GM12878 (cell line): ENCODE data around the gene ZMAT1. TPM values are rescaled to one million over a fixed set of nuclear protein-coding genes. Genes with fewer than 3 reads are reported as not detected.

ENCODE experiments used
- ATAC-seq: fragments of 200-7000 bp; cut with Tn5 transposase; 3 replicates; pipeline ENCODE4 v1.9.1; 2020; ENCODE audit warnings: mild to moderate bottlenecking, moderate library complexity
- BruUV-seq: library from RNA; stranded (reverse); fragments of 400-500 nt; replicated peaks from 2 replicates; lab custom pipeline; 2021; lab: Mats Ljungman, UMichigan
- CTCF ChIA-PET: fragments of 300-600 bp; sonication (Branson Sonifier 250); formaldehyde crosslinking; extraction: SDS; loops from one replicate; lab custom pipeline; 2021; ENCODE audit warnings: inconsistent platforms; lab: Yijun Ruan, JAX
- POLR2A ChIA-PET: fragments of 350-600 bp; formaldehyde crosslinking; extraction: SDS; loops from one replicate; lab custom pipeline; 2021; ENCODE audit warnings: inconsistent platforms; lab: Charles Lee
- RAD21 ChIA-PET: fragments of 300-600 bp; sonication (Branson Sonifier 250); formaldehyde crosslinking; loops from one replicate; lab custom pipeline; 2023; ENCODE audit warnings: antibody characterized with exemption; ENCODE audit not compliant: unreplicated experiment; lab: Charles Lee
- SMC1A ChIA-PET: fragments of 300-600 bp; sonication (Branson Sonifier 250); formaldehyde crosslinking; loops from one replicate; lab custom pipeline; 2023; ENCODE audit not compliant: unreplicated experiment, uncharacterized antibody; lab: Charles Lee
- DNase-seq: peaks from one replicate; pipeline ENCODE4 v3.0.0-alpha.2; 2011; ENCODE audit warnings: low read depth, low spot score
- FAIRE-seq: peaks from 3 replicates; lab custom pipeline; 2011; peaks lifted over from hg19 to GRCh38; lab: Jason Lieb, UNC
- H2AFZ ChIP-seq: 2 replicates; pipeline ENCODE4 v1.6.0; 2011; ENCODE audit warnings: low read depth, low read length, control low read depth; ENCODE audit not compliant: control insufficient read depth
- H3K27ac ChIP-seq: 2 replicates; pipeline ENCODE4 v1.5.1; 2011; ENCODE audit warnings: control low read depth; ENCODE audit not compliant: control insufficient read depth, insufficient read depth
- H3K27me3 ChIP-seq, 2 experiments: replicated peaks in 1 of 2; 2 replicates each; pipeline versions ENCODE4 v1.6.0 to v1.6.1; 2011; ENCODE audit warnings: low read length in 1 of 2; ENCODE audit not compliant: control insufficient read depth in 2 of 2, insufficient read depth in 2 of 2
- H3K36me3 ChIP-seq, 2 experiments: 2 replicates each; pipeline ENCODE4 v1.5.1; 2011; ENCODE audit warnings: low read length in 1 of 2; ENCODE audit not compliant: control insufficient read depth in 2 of 2, insufficient read depth in 2 of 2
- H3K4me1 ChIP-seq: 2 replicates; pipeline ENCODE4 v1.6.1; 2011; ENCODE audit warnings: mild to moderate bottlenecking, low read length, moderate library complexity, mixed read lengths; ENCODE audit not compliant: control insufficient read depth, insufficient read depth
- H3K4me2 ChIP-seq: 2 replicates; pipeline ENCODE4 v1.6.0; 2011; ENCODE audit warnings: control low read depth; ENCODE audit not compliant: control insufficient read depth, insufficient read depth
- H3K4me3 ChIP-seq: fragments of 200-600 bp; sonication (generic); 2 replicates; pipeline ENCODE4 v1.5.1; 2016
- H3K79me2 ChIP-seq: 2 replicates; pipeline ENCODE4 v1.6.0; 2011; ENCODE audit warnings: low read length; ENCODE audit not compliant: control insufficient read depth, insufficient read depth
- H3K9ac ChIP-seq: 2 replicates; pipeline ENCODE4 v1.8.0; 2011; ENCODE audit warnings: low read length, control low read depth, mixed read lengths; ENCODE audit not compliant: control insufficient read depth, insufficient read depth
- H3K9me3 ChIP-seq: replicated peaks from 3 replicates; pipeline ENCODE4 v1.5.1; 2011; ENCODE audit warnings: mild to moderate bottlenecking, low read length; ENCODE audit not compliant: control insufficient read depth, insufficient read depth
- H4K20me1 ChIP-seq: 2 replicates; pipeline ENCODE4 v1.6.0; 2011; ENCODE audit not compliant: control insufficient read depth, insufficient read depth
- BCLAF1 ChIP-seq: fragments of 450-650 bp; IDR thresholded peaks from 2 replicates; pipeline ENCODE4 v1.6.1; 2017; ENCODE audit warnings: antibody characterized with exemption, mild to moderate bottlenecking, moderate library complexity
- CBFB ChIP-seq: IDR thresholded peaks from 2 replicates; pipeline ENCODE4 v1.6.1; 2016; ENCODE audit warnings: antibody characterized with exemption, low read depth
- DPF2 ChIP-seq: fragments of 450-650 bp; IDR thresholded peaks from 2 replicates; pipeline ENCODE4 v1.6.1; 2017; ENCODE audit warnings: mild to moderate bottlenecking
- NBN ChIP-seq: fragments of 450-650 bp; IDR thresholded peaks from 2 replicates; pipeline ENCODE4 v1.6.1; 2016
- PKNOX1 ChIP-seq: fragments of 450-650 bp; IDR thresholded peaks from 2 replicates; pipeline ENCODE4 v1.6.1; 2016; ENCODE audit warnings: mild to moderate bottlenecking
- POLR2A ChIP-seq: IDR thresholded peaks from 2 replicates; pipeline ENCODE4 v1.6.1; 2011; ENCODE audit warnings: low read depth, mild to moderate bottlenecking, low read length
- RCOR1 ChIP-seq: conservative IDR thresholded peaks from 2 replicates; pipeline ENCODE4 v1.6.1; 2012; ENCODE audit warnings: low read depth, low read length, improper control_type of control experiment
- SIX5 ChIP-seq: IDR thresholded peaks from 2 replicates; pipeline ENCODE4 v1.6.1; 2011; ENCODE audit warnings: mild to moderate bottlenecking, low read depth, low read length, moderate library complexity; ENCODE audit not compliant: severe bottlenecking
- SMAD1 ChIP-seq: fragments of 450-650 bp; IDR thresholded peaks from 2 replicates; pipeline ENCODE4 v1.6.1; 2018; ENCODE audit warnings: mild to moderate bottlenecking, low read depth; ENCODE audit not compliant: partially characterized antibody
- USF1 ChIP-seq: IDR thresholded peaks from 2 replicates; pipeline ENCODE4 v1.6.1; 2011; ENCODE audit warnings: borderline replicate concordance, low read depth, mild to moderate bottlenecking, moderate library complexity, mixed read lengths, low read length; ENCODE audit not compliant: insufficient read depth; ENCODE audit errors: extremely low read length
- WGBS: methylation state at CpG from one replicate; pipeline ENCODE4 v1.1.6; 2016; ENCODE audit warnings: low lambda C conversion rate; ENCODE audit not compliant: insufficient replicate concordance, insufficient coverage; ENCODE audit errors: missing lambda C conversion rate; 5-methylcytosine and 5-hydroxymethylcytosine counted together
- in situ Hi-C: fragments of 300-500 bp; cut with MboI; formaldehyde crosslinking; loops from 9 replicates; pipeline ENCODE4 v1.14.3; 2018; ENCODE audit warnings: mixed read lengths
- intact Hi-C: fragments of 100-400 bp; cut with micrococcal nuclease; formaldehyde crosslinking; loops from one replicate; pipeline ENCODE4 v1.14.2; 2022; ENCODE audit not compliant: unreplicated experiment
- polyA plus RNA-seq, 11 experiments: library from polyadenylated mRNA; depleted of rRNA in 4 of 11; unstranded in 6 of 11; stranded (reverse) in 5 of 11; fragments of >200 nt; fragmentation: Nextera tagmentation in 4 of 11; fragmentation: Illumina TruSeq in 1 of 11; extraction: Ambion mirVana in 4 of 11; extraction: Trizol in 1 of 11; gene quantifications; 1 replicate in 1 of 11; 2 replicates in 10 of 11; pipeline versions ENCODE4 v1.2.1 to v1.2.3, GENCODE V29; 2011 to 2016; ENCODE audit warnings: inconsistent platforms in 2 of 11, missing spikeins in 2 of 11, low read depth in 1 of 11
- total RNA-seq, 4 experiments: library from RNA; depleted of rRNA in 3 of 4; stranded (reverse); fragments of >200 nt in 3 of 4; fragmentation: Illumina TruSeq in 1 of 4; extraction: Trizol in 1 of 4; gene quantifications; 2 replicates each; pipeline versions ENCODE4 v1.2.1 to v1.2.3, GENCODE V29; 2013 to 2021
- TF ChIP-seq, protein P1 (sequence below): IDR thresholded peaks from 2 replicates; pipeline ENCODE4 v1.6.1; 2012; ENCODE audit warnings: improper control_type of control experiment, low read depth, low read length; ENCODE audit not compliant: insufficient replicate concordance

The ZMAT1 gene
- total and polyA plus RNA-seq, 10 of the 15 experiments (the other 5 are each of a cell fraction or from before 2014, with no cell fraction given) = 0.07 to 2.9 (median 1.1) TPM

- H3K9me3 ChIP-seq = no peaks in the 10 kb centered on the region
- no peak for ATAC-seq
- no peak for FAIRE-seq
- no TSS peak for BruUV-seq
- intact Hi-C loops = no loop called here
- DNase-seq = no peak
- ChIA-PET RAD21 (no interaction called here), SMC1A (no interaction called here), POLR2A (no interaction called here), CTCF (no interaction called here)
- no peak overlapping the region for H3K9ac ChIP-seq
- no peaks in the 10 kb centered on the region for H3K79me2 ChIP-seq
- no peaks in the 10 kb centered on the region for H4K20me1 ChIP-seq
- H3K4me1 ChIP-seq = no peaks in the 10 kb centered on the region
- H3K36me3 ChIP-seq = no peaks in the 10 kb centered on the region
- H3K4me2 ChIP-seq = no peak overlapping the region
- no peaks in the 10 kb centered on the region for H3K27me3 ChIP-seq
- TF ChIP-seq SMAD1 = no peak
- no peak for TF ChIP-seq CBFB
- TF ChIP-seq DPF2 = no peak
- TF ChIP-seq RCOR1 = no peak
- no peak for TF ChIP-seq SIX5
- TF ChIP-seq, protein P1, sequence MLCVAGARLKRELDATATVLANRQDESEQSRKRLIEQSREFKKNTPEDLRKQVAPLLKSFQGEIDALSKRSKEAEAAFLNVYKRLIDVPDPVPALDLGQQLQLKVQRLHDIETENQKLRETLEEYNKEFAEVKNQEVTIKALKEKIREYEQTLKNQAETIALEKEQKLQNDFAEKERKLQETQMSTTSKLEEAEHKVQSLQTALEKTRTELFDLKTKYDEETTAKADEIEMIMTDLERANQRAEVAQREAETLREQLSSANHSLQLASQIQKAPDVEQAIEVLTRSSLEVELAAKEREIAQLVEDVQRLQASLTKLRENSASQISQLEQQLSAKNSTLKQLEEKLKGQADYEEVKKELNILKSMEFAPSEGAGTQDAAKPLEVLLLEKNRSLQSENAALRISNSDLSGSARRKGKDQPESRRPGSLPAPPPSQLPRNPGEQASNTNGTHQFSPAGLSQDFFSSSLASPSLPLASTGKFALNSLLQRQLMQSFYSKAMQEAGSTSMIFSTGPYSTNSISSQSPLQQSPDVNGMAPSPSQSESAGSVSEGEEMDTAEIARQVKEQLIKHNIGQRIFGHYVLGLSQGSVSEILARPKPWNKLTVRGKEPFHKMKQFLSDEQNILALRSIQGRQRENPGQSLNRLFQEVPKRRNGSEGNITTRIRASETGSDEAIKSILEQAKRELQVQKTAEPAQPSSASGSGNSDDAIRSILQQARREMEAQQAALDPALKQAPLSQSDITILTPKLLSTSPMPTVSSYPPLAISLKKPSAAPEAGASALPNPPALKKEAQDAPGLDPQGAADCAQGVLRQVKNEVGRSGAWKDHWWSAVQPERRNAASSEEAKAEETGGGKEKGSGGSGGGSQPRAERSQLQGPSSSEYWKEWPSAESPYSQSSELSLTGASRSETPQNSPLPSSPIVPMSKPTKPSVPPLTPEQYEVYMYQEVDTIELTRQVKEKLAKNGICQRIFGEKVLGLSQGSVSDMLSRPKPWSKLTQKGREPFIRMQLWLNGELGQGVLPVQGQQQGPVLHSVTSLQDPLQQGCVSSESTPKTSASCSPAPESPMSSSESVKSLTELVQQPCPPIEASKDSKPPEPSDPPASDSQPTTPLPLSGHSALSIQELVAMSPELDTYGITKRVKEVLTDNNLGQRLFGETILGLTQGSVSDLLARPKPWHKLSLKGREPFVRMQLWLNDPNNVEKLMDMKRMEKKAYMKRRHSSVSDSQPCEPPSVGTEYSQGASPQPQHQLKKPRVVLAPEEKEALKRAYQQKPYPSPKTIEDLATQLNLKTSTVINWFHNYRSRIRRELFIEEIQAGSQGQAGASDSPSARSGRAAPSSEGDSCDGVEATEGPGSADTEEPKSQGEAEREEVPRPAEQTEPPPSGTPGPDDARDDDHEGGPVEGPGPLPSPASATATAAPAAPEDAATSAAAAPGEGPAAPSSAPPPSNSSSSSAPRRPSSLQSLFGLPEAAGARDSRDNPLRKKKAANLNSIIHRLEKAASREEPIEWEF = no peak
- TF ChIP-seq BCLAF1 = no peak
- TF ChIP-seq NBN = no peak
- TF ChIP-seq PKNOX1 = no peak
- no peak for TF ChIP-seq POLR2A
- no peak for TF ChIP-seq USF1
- TF ChIP-seq, all 136 proteins: peak for 0
- Histone ChIP-seq H2AFZ (no peak overlapping the region), H3K4me3 (no peak overlapping the region), H3K27ac (no peak overlapping the region)
- WGBS = 48% methylated on average over 5 of the region's 5 CpGs
- in situ Hi-C loops = no loop called here
Measured at GRCh38 chrX:101925733-101926132, 6.1 kb downstream of the ZMAT1 start.
